GM12865 (cell line): ENCODE results near the gene SCAPER.

Source experiments
- DNase-seq: peaks from one replicate; pipeline ENCODE4 v3.0.0; 2010; ENCODE audit warnings: low read depth
- H3K4me3 ChIP-seq: 2 replicates; pipeline ENCODE4 v1.5.1; 2011; ENCODE audit warnings: mild to moderate bottlenecking, low read depth, low read length, control low read depth
- TF ChIP-seq, protein P1 (sequence below): IDR thresholded peaks from 2 replicates; pipeline ENCODE4 v1.5.1; 2011; ENCODE audit warnings: low read length, control low read depth, low read depth, inconsistent platforms; ENCODE audit not compliant: insufficient read depth; ENCODE audit errors: missing control alignments

SCAPER gene

GRCh38 chr15:76866716-76867321 lies 38.3 kb downstream of the SCAPER start:
- H3K4me3 ChIP-seq: no peak overlapping the region
- DNase-seq: peak; percentile 48
- TF ChIP-seq, protein P1, sequence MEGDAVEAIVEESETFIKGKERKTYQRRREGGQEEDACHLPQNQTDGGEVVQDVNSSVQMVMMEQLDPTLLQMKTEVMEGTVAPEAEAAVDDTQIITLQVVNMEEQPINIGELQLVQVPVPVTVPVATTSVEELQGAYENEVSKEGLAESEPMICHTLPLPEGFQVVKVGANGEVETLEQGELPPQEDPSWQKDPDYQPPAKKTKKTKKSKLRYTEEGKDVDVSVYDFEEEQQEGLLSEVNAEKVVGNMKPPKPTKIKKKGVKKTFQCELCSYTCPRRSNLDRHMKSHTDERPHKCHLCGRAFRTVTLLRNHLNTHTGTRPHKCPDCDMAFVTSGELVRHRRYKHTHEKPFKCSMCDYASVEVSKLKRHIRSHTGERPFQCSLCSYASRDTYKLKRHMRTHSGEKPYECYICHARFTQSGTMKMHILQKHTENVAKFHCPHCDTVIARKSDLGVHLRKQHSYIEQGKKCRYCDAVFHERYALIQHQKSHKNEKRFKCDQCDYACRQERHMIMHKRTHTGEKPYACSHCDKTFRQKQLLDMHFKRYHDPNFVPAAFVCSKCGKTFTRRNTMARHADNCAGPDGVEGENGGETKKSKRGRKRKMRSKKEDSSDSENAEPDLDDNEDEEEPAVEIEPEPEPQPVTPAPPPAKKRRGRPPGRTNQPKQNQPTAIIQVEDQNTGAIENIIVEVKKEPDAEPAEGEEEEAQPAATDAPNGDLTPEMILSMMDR: peak; percentile 45

DNA sequence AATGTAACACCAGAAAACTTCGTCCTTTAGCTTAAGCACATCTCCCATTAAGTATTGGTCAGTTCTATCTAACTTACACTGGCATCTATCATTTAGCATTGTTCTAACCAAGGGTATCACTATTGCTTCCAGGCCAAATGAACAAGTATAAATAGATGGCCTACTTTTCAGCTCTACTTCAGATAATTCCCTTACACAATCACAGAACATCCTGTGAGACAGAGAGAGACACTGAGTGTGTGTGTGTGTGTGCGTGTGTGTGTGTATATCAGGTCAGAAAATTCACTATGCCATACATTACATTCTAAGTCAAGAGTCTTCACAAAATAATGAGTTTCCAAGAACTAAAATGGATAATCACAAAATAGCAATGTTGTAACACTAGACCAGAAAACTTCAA lies 39.1 kb downstream of the SCAPER start:
- DNase-seq: peak; percentile 35
- no peak overlapping the region for H3K4me3 ChIP-seq
- TF ChIP-seq, protein P1: no peak

DNA sequence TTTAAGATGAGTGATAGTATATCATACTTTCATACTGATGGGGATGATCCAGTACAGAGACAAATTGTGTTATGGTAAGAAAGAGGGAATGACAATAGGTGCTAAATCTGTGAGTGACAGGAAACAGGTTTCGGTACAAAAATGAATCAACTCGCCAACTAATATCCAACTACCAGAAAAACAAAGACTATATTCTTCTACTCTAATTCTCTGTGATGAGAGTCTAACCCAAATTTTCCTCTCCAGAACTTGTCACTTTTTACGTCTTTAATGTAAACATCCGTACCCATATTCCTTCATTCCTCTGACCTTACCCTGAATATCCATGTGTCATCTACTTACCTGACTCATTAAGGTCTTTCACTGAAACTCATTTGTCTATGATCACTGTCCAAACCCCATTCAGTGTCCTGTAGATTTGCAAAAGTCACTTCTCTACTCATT lies 39.6 kb downstream of the SCAPER start:
- DNase-seq: peak; percentile 33
- TF ChIP-seq, protein P1: no peak

GRCh38 chr15:76864586-76864985 lies 40.6 kb downstream of the SCAPER start:
- H3K4me3 ChIP-seq: no peak overlapping the region
- TF ChIP-seq, protein P1: no peak
- no peak for DNase-seq

More for the DNA sequence above, 39.6 kb downstream of the SCAPER start:
- H3K4me3 ChIP-seq: no peak overlapping the region

GRCh38 chr15:76863693-76864092 lies 41.4 kb downstream of the SCAPER start:
- TF ChIP-seq, protein P1: no peak
- no peak for DNase-seq
- no peak overlapping the region for H3K4me3 ChIP-seq

DNA sequence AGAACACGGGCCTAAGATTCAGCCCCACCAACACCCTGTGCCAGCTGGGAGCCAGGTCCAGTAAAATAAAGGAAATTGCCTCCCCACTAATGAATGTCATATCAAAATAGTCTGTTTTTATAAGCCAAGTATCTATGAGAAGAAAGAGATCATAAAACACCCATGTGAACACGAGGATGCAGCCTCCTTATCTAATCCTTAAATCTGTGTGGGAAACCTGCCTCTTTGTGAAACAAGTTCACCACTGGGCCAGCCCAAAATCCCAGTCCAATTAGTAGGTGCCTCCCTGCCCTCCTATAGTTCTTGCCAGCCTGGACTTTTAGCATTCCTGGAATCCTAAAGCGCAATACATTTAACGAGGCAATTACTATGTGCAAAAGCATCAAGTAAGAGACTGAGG lies 42.0 kb downstream of the SCAPER start:
- no peak for DNase-seq
- TF ChIP-seq, protein P1: no peak
- no peak overlapping the region for H3K4me3 ChIP-seq

- no peak overlapping the region for H3K4me3 ChIP-seq
- DNase-seq: no peak
- TF ChIP-seq, protein P1: no peak
Observed at GRCh38 chr15:76861815-76862397, 43.2 kb downstream of the SCAPER start.
